Stimulated activated CD8-positive, alpha-beta memory T cell treated with anti-CD3 and anti-CD28 coated beads, Interleukin-4, amount 100 ng/mL, for 24 hours (primary cell): Measurements from ENCODE around the gene TCF7.
A peak's percentile ranks its signal among the peaks of the same experiment; 100 is the strongest.

ENCODE experiments used
- DNase-seq: peaks from one replicate; pipeline ENCODE4 v3.0.0-alpha.2; 2020; ENCODE audit warnings: low read depth

The TCF7 gene

DNA sequence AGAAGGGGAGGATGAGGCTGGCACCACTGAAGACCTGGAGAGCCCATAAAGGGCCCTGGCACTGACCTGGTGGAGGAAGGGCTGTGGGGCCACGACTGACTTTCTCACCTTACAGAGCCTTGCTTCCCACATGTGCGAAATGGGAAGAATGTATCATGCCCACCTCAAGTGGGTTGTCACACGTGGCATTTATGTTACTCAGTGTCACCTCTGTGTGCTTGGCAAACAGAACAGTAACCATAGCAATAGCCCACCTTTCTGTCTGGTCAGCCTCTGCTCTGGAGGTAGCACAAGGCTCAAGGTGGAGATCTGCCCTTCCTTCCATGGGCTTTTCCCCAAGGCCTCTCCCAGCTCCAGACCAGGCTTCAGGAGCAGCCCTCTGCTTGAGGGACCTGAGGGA lies 16.7 kb downstream of the TCF7 start:
- no peak for DNase-seq

DNA sequence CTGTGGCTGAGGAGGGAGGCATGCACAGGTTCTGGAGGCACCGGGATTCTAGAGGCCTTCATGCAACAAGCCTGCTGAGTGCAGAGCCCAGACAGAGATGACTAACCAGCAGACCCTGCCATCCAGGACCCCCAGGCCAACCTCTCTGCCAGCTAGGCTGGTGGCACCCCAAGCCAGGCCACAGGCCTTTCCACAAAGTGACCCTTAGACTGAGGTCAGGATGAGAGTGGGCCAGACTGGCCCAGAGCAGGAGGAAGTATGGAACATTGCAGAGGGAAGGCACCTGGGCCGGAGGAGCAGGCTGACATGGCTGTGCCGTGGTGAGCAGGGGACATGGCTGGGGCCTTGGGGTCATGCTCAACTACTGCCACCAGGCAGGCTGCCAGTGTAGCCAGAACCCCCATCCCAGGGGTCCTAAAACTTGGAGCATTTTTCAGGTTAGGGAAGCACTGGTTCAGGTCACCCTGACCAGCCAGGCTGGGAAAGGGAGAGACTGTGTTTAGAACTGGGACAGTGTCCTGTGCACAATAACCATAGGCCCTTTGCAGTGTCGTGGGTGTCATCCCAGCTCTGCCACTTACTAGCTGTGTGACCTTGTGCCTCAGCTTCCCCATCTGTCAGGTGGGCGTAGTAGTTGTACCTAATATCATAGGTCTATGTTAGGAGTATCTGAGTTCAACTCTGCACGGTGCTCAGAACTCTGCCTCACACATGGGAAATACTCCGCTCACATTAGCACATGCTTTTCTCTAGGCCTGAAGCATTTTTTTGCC lies 17.3 kb downstream of the TCF7 start:
- DNase-seq = no peak

DNA sequence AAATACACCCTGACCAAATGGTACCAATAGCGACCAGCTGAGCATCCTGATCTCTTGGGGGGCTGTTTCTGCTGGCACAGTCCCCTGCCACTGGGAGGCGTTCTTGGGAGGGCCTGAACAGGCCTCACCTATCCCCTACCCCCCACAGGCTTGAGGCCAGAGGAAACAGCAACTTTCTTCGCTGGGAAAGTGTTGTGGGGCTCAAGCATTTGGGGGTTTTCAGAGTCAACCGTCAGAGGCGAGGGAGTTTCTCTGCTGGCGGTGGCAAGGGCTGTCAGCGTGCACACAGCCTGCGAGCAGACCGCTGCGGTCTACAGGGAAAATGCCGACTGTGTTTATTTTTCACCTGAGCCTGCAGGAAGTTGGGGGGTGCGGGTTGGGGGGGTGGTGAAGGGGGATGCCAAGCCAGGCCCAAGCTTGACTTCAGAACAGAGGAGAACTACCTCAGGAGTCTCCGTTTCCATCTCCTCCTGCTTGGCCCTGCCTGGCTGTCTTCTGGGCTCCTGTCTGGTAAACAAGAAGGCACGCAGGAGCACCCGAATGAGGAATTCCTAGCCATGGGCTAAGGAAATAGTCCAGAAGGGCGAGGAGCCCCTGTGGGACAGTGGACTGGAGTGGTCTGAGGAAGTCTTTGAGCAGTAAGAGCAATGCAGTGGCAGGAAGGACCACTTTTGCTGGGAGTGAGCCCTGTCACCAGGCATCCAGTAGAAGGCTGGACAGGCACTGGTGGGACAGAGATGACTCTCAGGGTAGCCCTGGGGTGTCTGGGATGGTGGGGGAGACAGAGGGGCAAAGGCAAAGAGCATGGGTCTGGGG lies 18.1 kb downstream of the TCF7 start:
- peak; percentile 70 for DNase-seq

DNA sequence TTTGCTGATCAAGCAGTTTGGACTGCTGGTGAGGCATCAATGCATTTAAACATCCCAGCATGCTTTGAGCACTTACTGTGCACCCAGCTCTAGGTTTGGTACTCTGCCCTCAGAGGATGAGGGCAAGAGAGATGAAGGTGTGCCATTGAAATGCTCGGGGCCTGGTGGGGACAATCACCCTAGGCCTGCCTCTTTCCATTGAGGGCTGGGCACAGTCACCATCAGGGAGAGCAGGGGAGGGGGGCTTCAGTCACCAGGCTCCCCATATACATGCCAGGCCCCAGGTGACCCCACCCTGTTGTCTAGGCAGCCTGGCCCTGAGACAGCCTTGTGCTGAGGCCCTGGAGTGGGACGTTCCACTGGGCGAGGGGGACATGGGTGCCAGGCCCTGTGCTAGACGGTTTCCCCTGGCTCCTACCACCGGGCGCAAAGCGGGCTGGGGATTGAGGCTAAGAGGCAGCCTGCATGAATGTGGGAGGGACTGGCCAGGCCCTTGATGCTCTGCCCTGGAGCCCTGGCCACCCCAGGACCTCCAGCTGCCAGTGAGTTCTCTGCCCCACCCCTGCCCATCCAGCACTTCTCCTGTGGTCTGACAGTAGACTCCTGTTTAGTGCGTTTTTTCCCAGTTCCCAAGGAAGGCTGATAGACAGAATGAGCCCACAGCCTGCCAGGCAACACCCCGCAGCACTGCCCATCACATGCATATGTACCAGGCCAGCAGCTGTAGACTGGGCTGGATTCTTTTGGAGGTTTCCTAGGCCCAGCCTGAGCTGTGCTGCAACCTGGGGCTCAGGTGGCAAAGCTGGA lies 18.9 kb downstream of the TCF7 start:
- DNase-seq = no peak

DNA sequence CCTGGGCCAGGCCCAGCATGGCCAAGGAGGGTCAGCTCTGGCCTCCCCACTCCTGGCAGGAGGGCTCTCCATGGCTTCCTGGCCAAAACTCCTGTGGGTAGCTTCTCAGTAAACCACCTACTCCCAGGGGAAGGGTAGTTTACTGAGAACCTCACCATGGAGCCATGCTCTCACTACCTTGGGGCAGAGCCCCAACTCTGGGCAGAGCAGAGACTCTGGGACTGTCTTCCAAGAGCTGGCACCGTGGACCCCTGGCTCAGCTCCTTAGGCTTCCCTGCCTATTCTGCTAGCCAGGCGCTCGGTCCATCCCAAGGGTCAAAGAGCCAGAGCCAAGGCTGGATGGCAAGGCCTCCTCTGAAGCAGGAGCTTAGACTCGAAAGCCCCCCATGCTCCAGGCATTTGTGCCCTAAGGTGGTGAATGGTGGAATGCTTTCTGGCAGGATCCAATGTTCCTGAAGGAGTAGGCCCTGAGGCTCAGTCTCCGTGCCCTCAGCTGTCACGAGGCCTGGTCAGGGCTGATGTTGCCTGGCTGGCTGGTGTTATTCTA lies 19.6 kb downstream of the TCF7 start:
- DNase-seq = no peak

DNA sequence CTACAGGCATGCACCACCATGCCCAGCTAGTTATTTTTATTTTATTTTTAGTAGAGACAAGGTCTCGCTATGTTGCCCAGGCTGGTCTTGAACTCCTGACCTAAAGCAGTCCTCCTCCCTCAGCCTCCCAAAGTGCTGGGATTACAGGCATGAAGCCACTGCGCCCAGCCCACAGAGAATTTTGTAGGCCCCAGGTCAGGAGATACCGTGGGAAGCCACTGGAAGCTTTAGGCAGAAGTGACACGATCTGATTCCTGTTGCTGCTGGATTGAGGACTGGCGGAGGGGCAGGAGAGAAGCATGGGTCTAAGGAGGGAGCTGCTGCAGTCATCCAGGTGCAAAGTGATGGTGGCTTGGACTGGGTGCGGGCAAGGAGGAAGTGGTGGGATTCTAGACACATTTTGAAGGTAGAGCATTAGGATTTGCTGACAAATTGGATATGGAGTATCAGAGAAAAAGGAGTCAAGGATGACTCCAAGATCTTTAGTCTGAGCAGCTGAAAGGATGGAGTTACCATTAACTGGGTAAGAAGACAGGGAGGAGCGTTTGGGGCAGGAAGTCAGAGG lies 20.7 kb downstream of the TCF7 start:
- DNase-seq = no peak

DNA sequence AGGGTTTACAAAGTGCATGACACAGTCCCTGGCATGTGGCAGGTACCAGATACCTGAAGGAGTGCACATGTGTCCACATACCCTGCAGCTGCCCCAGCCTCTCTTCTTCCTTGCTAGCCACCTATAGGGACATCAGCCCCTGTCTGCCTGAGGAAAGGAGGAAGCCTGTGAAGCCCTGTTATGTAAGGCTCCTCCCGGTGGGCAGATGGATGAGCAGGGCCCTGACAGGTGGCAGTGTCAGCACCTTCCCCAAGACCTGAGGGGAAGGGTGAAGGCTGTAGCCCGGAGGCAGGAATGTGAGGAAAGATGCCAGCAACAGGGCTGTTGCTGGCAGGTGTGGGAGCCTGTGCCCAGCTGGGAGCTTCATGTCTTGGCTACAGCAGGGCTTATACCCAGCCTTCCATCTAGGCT lies 21.7 kb downstream of the TCF7 start:
- DNase-seq = no peak

DNA sequence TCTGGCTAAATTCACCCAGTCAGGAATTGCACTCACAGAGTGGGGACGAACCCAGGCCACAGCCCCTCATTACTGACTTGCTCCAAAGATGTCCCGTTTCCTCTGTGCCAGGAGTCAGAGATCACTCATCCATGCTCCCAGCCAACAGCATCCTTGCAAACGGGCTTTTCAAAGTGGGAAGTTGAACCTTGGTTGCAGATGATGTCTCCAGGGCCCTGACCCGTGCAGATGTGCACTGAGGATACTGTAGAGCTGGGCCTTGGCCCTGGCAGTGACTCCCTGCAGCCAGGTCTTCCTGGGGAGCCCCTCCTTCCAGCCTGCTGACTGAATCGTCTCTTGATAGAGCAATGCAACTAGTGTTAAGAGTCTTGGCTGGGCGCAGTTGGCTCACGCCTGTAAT lies 22.3 kb downstream of the TCF7 start:
- DNase-seq = no peak

DNA sequence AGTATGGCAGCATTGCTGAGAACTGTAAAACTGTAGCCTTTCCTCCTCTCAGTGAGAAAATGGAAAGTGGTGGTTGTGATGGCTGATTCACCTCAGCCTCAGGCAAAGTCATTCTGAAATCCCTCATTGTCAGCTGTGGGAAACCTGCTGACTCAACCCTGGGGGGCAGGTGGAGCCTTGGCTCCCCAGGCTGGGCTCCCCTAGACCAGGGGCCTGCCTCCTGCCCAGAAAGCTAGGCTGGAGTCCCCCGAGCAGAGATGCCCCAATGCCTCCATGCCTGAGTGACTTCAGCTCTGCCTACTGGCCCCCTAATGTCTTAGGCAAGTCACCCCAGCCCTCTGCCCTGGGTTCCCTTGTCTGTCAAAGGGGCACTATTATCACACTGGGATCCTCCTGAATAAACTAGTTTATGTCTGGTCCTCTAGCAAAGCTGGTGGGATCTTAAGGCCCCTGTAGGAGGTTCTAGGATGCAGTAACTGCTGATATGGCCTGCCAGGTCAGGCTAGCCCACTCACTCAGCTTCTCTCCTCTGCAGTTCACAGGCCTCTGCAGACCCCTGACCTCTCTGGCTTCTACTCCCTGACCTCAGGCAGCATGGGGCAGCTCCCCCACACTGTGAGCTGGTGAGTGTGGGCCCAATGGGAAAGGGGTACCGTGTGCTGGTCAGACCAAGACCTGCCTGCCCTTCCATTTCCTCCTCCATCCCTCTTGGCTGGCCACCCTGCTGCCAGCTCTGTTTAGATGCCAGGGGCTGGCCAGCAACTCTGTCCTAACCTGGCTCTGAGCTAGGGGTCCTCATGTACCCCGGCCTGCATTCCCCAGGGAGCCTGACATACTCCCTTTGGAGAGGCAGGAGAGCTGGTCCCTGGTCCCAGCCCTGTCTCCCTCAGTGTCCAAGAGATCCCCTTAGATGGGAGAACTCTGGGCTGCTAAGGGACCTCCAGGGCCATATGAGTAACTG lies 24.2 kb downstream of the TCF7 start:
- DNase-seq = no peak

DNA sequence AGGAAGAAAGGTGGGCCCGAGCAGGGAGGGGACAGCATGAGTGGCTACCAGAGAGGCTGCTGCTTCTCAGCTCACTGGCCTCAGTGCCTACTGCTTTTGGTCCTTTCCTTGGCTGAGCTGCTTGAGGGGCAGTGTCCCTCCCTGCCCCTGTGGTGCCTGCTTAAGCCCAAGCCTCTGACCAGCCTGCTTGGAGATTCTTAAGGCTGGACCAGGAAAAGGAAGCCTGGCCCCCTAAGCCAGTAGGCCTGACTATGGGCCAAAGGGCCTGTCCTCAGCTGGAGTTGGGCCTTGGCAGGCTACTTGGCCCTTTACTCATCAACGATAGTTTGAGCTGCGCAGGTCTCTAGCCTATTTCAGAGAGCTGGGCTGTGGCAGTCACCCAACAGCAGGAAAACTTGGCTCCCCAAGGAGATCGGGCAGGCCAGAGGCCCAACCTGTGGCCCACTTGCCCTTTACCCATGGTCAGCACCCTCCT lies 24.9 kb downstream of the TCF7 start:
- no peak for DNase-seq

DNA sequence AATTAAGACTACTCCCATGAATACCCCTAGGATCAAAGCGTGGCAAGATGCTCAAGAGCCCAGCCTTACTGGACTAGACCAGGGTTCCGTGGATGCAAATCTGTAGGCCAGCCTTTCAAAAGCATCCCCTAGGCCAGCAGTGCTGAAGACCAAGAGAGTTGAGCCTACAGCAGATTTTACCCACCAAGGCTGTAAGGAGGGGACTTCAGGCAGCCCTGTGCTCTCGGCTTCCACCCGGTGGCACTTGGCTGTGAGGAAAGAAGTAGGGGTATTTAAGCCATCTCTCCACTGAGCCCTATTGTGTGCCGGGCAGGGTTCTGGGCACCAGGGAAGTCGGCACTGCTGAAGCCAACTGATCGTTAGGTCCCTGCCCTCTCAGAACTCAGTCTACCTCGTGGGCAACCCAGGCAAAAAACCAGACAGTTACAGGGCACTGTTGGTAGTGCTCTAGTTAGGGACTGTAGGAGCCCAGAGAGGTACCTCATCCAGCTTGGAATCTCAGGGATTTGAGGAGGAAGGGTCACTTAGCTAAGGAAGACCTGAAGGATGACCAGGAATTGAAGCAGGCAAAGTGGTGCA lies 25.5 kb downstream of the TCF7 start:
- DNase-seq = no peak

DNA sequence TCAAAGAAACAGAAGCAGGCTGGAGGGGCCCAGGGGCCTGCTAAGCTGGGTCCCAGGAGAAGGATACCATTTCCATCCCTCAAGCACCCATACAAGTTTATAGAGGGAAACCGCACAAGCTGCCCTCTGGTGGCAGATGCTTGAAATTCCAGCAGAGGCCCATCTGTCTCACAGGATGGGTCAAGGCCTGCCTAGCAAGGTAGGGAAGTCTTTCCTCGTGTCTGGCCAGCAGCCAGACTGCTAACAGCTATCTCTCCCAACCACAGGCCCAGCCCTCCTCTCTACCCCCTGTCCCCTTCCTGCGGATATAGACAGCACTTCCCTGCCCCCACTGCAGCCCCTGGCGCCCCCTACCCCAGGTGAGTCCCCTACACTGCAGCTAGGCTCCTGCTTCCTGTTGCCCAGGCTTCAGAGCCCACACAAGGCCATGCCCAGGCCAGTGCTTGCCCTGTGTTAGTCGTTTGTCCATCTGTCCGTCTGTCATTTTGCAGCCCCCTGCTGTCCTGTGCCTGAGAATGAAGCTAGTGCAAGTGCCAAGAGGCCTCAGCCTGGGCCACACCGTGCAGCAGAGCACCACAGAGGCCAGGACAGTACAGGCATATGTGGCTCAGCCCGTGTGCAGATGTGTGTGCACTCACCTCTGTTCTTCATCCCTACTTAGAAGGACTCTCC lies 26.2 kb downstream of the TCF7 start:
- no peak for DNase-seq

DNA sequence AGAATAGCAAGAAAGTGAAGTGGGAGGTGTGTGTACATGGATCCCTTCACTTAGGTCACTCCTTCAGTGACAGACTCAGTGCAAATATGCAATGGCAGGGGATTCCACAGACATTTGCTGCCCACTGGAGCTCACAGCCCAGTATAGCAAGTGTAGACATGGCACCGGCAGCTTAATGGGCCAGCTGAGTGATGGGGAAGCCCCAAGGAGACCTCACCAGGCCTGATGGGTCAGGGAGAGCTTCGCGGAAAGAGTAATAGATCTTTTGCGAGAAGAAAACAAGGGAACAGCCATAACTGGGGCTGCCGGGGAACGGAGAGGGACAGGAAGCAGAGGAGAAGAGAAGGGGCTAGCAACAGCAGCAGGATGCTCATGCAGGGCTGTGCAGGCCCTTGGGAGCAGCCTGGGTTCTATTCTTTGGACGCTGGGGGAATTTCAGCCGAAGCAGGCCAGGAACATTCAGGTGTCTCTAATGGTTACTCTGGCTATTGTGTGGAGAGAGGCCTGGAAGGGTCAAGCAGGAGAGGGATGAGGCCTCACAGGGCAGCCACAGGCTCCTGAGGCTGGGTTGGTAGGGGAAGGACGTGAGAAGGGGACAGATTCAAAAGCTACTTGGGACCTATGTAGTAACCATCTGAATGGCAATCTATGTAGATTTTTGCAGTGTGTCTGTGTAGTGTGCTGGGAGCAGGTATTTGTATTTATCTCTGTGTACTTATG lies 27.0 kb downstream of the TCF7 start:
- DNase-seq = no peak

DNA sequence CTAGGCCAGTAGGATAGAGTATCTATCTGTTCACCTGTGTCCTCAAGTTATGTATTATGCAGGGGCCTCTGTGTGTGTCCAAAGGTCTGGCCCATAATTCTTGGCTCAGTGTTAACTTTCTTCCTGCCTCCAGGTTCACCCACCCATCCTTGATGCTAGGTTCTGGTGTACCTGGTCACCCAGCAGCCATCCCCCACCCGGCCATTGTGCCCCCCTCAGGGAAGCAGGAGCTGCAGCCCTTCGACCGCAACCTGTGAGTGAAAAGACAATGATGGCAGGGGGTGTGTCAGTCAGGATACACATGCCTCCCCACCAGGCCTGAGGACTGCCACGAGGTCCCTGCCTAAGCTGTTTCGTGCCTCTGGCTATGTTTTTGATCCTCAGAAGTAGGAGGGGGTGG lies 27.6 kb downstream of the TCF7 start:
- DNase-seq = no peak

DNA sequence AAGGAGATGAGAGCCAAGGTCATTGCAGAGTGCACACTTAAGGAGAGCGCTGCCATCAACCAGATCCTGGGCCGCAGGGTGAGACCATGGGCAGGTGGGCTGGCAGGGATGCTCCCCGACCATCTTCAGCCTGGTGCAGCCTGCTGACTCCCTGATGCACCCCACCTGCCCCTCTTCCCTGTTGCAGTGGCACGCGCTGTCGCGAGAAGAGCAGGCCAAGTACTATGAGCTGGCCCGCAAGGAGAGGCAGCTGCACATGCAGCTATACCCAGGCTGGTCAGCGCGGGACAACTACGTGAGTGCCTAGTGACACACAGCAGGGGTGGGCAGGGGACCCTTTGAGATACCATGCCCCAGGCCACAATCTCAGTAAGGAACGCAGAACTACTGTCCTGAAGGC lies 28.3 kb downstream of the TCF7 start:
- no peak for DNase-seq

DNA sequence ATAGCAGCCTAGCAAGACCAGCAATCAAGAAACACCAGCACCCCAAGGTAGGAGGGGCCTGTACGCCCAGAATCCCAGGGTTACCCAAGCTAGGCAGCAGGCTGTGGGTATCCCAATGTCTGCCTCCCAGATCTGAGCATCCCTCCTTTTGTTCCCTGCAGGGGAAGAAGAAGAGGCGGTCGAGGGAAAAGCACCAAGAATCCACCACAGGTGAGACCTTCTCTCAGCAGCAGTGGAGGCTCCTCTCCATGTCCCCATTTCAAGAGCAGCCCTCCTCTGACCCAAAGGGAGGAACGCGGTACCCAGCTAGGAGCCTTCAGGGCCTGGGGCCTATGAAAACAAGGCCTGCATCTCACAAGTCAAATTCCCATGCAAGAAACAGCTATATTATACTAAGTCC lies 28.9 kb downstream of the TCF7 start:
- no peak for DNase-seq

DNA sequence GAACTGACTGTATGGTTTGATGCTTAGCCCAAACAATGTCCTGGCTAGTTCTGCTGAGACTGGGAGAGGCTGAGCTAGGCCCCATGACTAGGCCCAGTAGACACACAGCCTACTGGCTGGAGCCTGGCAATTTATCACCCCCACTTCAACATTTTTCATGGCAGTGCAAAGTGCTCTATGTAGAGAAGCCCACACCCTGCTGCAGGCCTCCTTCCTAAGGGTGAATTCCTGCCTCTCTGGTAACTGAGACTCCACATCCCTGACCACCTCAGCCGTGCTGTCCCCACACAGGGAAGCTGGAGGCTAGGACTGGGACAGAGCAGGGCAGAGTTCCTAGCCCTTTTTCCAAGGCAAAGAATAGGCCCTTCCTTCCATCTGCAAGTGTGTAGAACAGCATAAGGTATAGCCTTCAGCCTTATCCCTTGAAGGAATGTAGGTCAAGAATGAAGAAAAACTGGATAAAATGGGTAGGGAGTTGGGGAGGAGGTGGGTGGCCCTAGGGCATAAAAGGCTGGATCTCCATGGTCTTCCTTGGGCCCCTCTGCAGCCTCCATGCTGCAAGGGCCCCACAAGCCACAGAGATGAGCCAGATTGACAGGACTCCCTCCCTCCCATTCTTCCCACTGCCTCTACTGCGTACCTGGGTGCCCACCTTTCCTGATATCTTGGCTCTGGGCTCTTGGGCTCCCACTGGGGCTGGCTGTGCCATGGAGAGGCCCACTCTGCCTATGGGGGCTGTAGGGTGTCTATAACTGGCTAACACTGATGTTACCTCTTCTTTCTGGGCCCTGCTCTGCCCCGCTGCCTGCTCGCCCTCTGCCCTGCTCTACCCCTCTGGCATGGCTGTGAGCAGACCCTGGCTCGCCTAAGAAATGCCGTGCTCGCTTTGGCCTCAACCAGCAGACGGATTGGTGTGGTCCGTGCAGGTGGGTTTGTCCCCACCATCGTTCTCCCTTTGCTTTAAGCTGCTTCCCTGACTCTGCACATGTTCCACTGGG lies 29.8 kb downstream of the TCF7 start:
- DNase-seq = no peak
